ENCODE data around the gene SLC35F1.

DNA sequence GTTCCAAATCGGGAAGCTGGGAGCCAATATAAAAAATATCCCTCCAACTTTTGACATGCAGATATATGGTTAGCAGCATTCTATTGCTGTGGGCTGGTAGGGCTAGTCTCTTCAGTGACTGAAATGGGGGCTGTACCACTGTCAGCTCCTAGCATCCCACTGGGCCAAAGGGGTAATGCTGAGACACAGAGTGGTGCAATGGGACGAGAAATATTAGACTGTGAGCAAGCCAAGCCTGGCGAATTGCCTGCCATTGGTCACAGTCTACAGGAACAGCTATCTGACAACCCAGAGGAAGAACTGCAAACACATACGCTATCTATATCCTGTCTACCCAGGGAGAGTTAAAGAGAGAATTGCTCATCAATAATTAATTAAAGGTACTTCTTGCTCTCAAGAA lies 3.5 kb downstream of the SLC35F1 start:
- TF ChIP-seq, protein P1, sequence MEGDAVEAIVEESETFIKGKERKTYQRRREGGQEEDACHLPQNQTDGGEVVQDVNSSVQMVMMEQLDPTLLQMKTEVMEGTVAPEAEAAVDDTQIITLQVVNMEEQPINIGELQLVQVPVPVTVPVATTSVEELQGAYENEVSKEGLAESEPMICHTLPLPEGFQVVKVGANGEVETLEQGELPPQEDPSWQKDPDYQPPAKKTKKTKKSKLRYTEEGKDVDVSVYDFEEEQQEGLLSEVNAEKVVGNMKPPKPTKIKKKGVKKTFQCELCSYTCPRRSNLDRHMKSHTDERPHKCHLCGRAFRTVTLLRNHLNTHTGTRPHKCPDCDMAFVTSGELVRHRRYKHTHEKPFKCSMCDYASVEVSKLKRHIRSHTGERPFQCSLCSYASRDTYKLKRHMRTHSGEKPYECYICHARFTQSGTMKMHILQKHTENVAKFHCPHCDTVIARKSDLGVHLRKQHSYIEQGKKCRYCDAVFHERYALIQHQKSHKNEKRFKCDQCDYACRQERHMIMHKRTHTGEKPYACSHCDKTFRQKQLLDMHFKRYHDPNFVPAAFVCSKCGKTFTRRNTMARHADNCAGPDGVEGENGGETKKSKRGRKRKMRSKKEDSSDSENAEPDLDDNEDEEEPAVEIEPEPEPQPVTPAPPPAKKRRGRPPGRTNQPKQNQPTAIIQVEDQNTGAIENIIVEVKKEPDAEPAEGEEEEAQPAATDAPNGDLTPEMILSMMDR (IDR thresholded peaks at IDR 0.05; ENCODE audit: insufficient read depth, low read length), result no peak
- TF ChIP-seq POLR2AphosphoS5 (IDR thresholded peaks at IDR 0.05; ENCODE audit: low read depth) (no peak), GABPA (IDR thresholded peaks at IDR 0.05; ENCODE audit: low read depth) (no peak), SPI1 (IDR thresholded peaks at IDR 0.05; ENCODE audit: borderline replicate concordance, low read depth) (no peak)

Measured in HL-60 (cell line).